Measurements from ENCODE around the gene ALG14. TPM values are rescaled to one million over a fixed set of nuclear protein-coding genes. Genes with fewer than 3 reads are reported as not detected.

ALG14 gene
- total and polyA plus RNA-seq, 2 donors (not counting 3 experiments of a cell fraction or from before 2014, with no cell fraction given): 2.6 to 8.6 TPM

DNA sequence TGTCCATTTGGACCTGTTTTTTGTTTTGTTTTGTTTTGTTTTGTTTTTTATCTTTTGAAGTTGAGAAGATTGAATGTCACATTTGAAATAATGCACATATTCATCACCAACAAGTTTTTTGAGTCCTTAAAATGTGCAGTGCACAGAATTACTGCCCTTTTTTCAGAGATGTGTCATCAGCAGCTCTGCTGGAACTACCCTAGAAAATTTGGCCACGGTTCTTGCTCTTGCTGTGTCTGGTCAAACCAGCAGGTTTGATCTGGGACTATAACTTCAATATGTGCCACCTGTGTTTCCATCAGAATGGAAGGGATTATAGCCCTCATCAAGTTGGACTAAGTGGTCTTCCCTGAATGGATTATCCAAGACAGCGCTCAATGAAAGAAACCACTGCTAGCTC, 121.7 kb downstream of the ALG14 start:
- H3K4me2 ChIP-seq (ENCODE audit: insufficient read depth, low read length): no peak overlapping the region
- no peak overlapping the region for H3K4me3 ChIP-seq (replicated peaks in 1 of 3; ENCODE audit: insufficient read depth in 1 of 3, low read depth in 1 of 3, low read length in 3 of 3)
- H3K9ac ChIP-seq (replicated peaks; ENCODE audit: extremely low read depth, insufficient read depth, low read length): no peak overlapping the region
- no peak overlapping the region for H3K27ac ChIP-seq (ENCODE audit: insufficient read depth, low read depth, low read length)
- no peaks in the 10 kb centered on the region for H3K79me2 ChIP-seq (ENCODE audit: control insufficient read depth, insufficient read depth, low read length)
- FAIRE-seq: no peak
- H3K4me1 ChIP-seq (ENCODE audit: control insufficient read depth, extremely low read depth, insufficient read depth, low read length): peaks cover 27% of the 10 kb centered on the region
- no peaks in the 10 kb centered on the region for H4K20me1 ChIP-seq (replicated peaks; ENCODE audit: control insufficient read depth, extremely low read depth, insufficient read depth, low read length)
- no peak for DNase-seq (ENCODE audit: low read depth, low spot score)
- TF ChIP-seq, protein P1, sequence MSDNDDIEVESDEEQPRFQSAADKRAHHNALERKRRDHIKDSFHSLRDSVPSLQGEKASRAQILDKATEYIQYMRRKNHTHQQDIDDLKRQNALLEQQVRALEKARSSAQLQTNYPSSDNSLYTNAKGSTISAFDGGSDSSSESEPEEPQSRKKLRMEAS (IDR thresholded peaks at IDR 0.05; ENCODE audit: insufficient read depth, insufficient read length): no peak
- TF ChIP-seq JUN (IDR thresholded peaks at IDR 0.05; ENCODE audit: borderline replicate concordance, insufficient read depth, insufficient read length, low read depth): no peak
- TF ChIP-seq EZH2 (IDR thresholded peaks at IDR 0.05; ENCODE audit: borderline replicate concordance, low read depth, low read length, severe bottlenecking): no peak
- no peak for TF ChIP-seq POLR2AphosphoS5 (IDR thresholded peaks at IDR 0.05; ENCODE audit: insufficient read depth, low read depth, low read length)
- no peak for TF ChIP-seq POLR2A (IDR thresholded peaks at IDR 0.05; ENCODE audit: low read depth, low read length)
- no peak for TF ChIP-seq GATA2 (IDR thresholded peaks at IDR 0.05; ENCODE audit: insufficient read depth, insufficient read length, low read depth, low read length)
- TF ChIP-seq, protein P2, sequence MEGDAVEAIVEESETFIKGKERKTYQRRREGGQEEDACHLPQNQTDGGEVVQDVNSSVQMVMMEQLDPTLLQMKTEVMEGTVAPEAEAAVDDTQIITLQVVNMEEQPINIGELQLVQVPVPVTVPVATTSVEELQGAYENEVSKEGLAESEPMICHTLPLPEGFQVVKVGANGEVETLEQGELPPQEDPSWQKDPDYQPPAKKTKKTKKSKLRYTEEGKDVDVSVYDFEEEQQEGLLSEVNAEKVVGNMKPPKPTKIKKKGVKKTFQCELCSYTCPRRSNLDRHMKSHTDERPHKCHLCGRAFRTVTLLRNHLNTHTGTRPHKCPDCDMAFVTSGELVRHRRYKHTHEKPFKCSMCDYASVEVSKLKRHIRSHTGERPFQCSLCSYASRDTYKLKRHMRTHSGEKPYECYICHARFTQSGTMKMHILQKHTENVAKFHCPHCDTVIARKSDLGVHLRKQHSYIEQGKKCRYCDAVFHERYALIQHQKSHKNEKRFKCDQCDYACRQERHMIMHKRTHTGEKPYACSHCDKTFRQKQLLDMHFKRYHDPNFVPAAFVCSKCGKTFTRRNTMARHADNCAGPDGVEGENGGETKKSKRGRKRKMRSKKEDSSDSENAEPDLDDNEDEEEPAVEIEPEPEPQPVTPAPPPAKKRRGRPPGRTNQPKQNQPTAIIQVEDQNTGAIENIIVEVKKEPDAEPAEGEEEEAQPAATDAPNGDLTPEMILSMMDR (IDR thresholded peaks at IDR 0.05; ENCODE audit: extremely low read depth in 1 of 2, insufficient read depth in 1 of 2, low read depth in 1 of 2, low read length in 2 of 2): no peak
- no peaks in the 10 kb centered on the region for H3K9me1 ChIP-seq (replicated peaks; ENCODE audit: control insufficient read depth, extremely low read depth, insufficient read depth, low read length)
- no peaks in the 10 kb centered on the region for H3K36me3 ChIP-seq (ENCODE audit: control insufficient read depth in 2 of 2, extremely low read depth in 1 of 2, insufficient read depth in 2 of 2, low read length in 2 of 2)
- H3K9me3 ChIP-seq (replicated peaks; ENCODE audit: control insufficient read depth, insufficient read depth, low read length): no peaks in the 10 kb centered on the region
- POLR2A ChIA-PET: no interaction called here
- H3K27me3 ChIP-seq (ENCODE audit: control insufficient read depth in 2 of 2, insufficient read depth in 2 of 2, low read length in 2 of 2): no peaks in the 10 kb centered on the region
- H2AFZ ChIP-seq (ENCODE audit: low read depth, low read length): no peak overlapping the region
- BruUV-seq (replicated peaks): no TSS peak
- dilution Hi-C loops (cut with MboI; ENCODE audit: extremely low pct_ligation_motif_present, low sequenced_read_pairs): no loop called here
- intact Hi-C loops (cut with micrococcal nuclease): no loop called here
- CTCF ChIA-PET: interaction anchor here (1.5 kb wide), 1 partner anchor 14 kb away, joined by 3 read pairs; no protein-coding TSS in a partner anchor

Measured in endothelial cell of umbilical vein (primary cell).